GM12864 (cell line): ENCODE measurements around the gene CHTF18.
"Not testable (repeated sequence)": the region's sequence is repeated elsewhere in the genome, so short reads cannot be mapped to it uniquely, and the experiment has no call there.

Experiments
- DNase-seq: peaks from one replicate; pipeline ENCODE4 v3.0.0-alpha.2; 2011; ENCODE audit warnings: low read depth
- H3K4me3 ChIP-seq: 2 replicates; pipeline ENCODE4 v1.5.1; 2011; ENCODE audit warnings: mild to moderate bottlenecking, low read depth, low read length, control low read depth
- CTCF ChIP-seq: IDR thresholded peaks from 2 replicates; pipeline ENCODE4 v1.5.1; 2011; ENCODE audit warnings: low read depth, mild to moderate bottlenecking, moderate library complexity, low read length, control low read depth, inconsistent platforms; ENCODE audit errors: missing control alignments

Gene CHTF18

GRCh38 chr16:830871-831570 is 42.6 kb downstream of the CHTF18 start:
- no peak for TF ChIP-seq CTCF
- DNase-seq, result no peak
- no peak overlapping the region for H3K4me3 ChIP-seq

DNA sequence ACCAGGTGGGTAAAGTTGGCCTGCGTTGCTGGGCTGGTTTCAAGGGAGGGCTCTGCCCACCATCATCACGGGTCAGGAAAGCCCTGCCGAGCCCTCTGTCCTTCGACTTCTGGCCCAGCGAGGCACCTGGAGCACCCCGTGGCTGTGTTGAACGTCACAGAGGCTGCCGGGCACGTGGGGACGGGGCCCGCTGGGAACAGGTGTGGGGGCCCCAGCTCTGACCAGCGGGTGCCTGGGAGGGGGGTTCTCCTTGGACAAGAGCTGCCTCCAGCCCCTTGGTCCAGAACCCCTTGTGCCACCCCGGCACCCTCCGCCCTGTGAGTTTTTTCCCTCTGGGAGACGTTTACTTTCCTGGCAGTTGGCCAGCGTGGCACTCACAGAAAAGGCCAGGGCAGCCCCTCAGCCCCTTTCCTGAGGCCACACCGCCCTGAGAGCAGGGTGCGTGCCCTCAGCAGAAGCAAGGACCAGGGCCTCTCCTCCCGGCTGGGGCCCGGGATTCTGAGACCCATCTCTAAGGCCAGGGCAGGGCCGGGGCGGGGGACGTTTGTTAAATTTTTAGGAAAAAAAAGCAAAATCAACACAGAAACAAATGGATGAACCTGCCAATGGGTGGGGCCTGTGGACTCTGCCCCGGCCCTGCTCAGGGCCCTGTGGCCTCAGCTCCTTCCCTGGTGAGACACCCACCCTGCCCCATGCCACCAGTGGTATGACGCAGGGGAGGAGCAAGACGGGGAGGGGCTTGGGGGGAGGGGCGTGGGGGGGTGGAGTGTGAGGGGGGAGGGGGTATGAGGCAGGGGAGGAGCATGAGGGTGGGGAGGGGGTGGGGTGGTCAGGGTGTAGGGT is 43.4 kb downstream of the CHTF18 start:
- no peak for TF ChIP-seq CTCF
- no peak for DNase-seq
- no peak overlapping the region for H3K4me3 ChIP-seq

GRCh38 chr16:832652-833336 is 44.4 kb downstream of the CHTF18 start:
- no peak for TF ChIP-seq CTCF
- no peak for DNase-seq
- no peak overlapping the region for H3K4me3 ChIP-seq

DNA sequence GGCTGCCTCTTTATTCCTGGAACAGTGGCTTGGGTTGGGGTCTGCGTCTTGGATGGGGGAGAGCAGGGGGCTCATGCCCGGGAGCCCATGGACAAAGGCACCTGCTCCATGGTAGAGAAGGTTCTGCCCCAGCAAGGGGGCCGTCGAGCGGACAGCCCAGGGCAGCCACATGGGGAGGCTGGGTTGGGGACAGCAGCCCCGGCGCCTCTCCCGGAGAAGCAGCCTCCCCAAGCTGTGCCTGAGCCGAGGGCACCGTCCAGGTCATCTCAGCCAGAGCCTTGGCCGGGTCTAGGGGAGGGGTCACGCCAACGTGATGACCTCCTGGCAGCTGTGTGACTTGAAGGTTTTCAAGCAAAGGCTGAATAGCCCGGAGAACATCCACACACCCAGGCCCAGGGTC is 45.0 kb downstream of the CHTF18 start:
- H3K4me3 ChIP-seq, result no peak overlapping the region
- TF ChIP-seq CTCF, result no peak

DNA sequence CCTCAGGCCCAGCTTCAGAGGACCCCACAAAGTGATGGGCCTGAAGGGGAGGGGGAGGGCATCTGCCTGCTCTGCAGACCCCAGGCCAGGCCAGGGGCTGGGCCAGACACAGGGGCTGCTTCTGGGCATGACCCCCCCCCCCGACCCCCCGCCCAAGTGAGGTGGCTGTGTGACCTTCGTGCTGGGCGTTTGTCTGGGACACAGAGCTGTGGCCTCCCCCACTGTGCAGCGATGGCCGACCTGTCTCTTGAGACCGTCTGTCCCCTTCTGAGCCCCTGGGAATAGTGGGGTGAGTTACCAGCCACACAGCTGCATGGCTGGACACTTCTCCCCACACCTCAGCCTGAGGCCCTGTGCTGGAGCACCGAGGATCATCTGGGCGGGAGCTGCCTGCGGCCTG is 47.0 kb downstream of the CHTF18 start:
- no peak for DNase-seq
- no peak overlapping the region for H3K4me3 ChIP-seq
- no peak for TF ChIP-seq CTCF

More for the DNA sequence above, 45.0 kb downstream of the CHTF18 start:
- DNase-seq, result no peak

- no peak for TF ChIP-seq CTCF
- DNase-seq, result no peak
- H3K4me3 ChIP-seq, result no peak overlapping the region
Observed at GRCh38 chr16:836221-836620, 47.8 kb downstream of the CHTF18 start.

- not testable (repeated sequence) for H3K4me3 ChIP-seq, DNase-seq
Observed at GRCh38 chr16:836822-837221, 48.4 kb downstream of the CHTF18 start.
